ENCODE results near the gene FAM234A.

FAM234A gene

DNA sequence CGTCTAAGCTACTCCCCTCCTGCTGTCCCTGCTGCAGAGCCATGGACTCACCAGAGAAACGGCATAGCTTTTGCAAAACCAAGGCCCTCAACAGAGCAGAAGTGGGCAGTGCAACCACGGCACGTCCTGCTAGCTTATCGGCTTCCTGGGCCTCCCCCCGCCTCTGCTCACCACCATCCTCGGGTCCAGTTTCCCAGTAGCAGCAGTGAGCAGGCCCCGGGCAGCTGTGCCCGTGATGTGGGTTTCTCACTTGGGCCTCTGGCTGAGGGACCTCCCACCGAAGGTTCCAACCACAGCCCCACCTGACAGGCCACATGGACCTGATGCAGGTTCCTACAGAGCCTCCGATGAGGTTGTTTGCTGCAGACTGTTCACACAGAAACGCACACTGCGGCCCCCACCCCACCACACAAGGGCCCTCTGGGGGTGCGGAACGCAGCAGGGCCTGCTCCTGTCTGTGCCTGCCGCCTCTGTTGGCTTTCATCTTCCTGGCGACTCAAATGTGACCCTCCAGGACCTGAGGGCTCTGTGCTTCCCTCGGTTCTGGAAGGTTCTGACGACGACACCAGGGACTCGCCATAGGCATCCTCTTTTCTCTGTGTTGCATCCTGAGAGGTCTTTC, 73.2 kb downstream of the FAM234A start:
- TF ChIP-seq CTCF (IDR thresholded peaks at IDR 0.05; ENCODE audit: low read depth, low read length, missing control alignments) = no peak
- no peak for DNase-seq (ENCODE audit: low read depth)
- no peak overlapping the region for H3K4me3 ChIP-seq (ENCODE audit: low read depth, low read length)
- in situ Hi-C loops (cut with HindIII; ENCODE audit: low sequenced_read_pairs) = no loop called here

- no peak for TF ChIP-seq CTCF (IDR thresholded peaks at IDR 0.05; ENCODE audit: low read depth, low read length, missing control alignments)
- in situ Hi-C loops (cut with HindIII; ENCODE audit: low sequenced_read_pairs) = no loop called here
- H3K4me3 ChIP-seq (ENCODE audit: low read depth, low read length) = no peak overlapping the region
- DNase-seq (ENCODE audit: low read depth) = no peak
These were observed 74.9 kb downstream of the FAM234A start for GRCh38 chr16:309476-309875.

- DNase-seq (ENCODE audit: low read depth) = no peak
- in situ Hi-C loops (cut with HindIII; ENCODE audit: low sequenced_read_pairs) = no loop called here
- no peak for TF ChIP-seq CTCF (IDR thresholded peaks at IDR 0.05; ENCODE audit: low read depth, low read length, missing control alignments)
- no peak overlapping the region for H3K4me3 ChIP-seq (ENCODE audit: low read depth, low read length)
These were observed 77.1 kb downstream of the FAM234A start for GRCh38 chr16:311725-312124.

DNA sequence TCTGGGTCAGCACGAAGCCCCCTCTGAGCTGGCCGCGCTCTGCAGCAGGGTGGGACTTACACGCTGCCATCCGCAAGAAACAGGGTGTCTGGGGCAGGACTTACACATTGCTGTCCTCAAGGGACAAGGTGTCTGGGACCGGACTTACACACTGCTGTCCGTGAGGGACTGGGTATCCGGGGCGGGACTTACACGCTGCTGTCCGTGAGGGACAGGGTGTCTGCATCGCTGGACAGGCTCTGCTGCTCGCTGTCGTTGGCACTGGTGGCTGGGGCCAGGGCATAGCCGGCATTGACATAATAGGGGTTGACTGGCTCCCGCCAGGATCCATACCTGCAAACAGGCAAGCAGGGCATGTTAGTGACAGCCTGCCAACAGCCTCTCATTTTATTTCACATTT, 79.7 kb downstream of the FAM234A start:
- TF ChIP-seq CTCF (IDR thresholded peaks at IDR 0.05; ENCODE audit: low read depth, low read length, missing control alignments) = no peak
- no peak for DNase-seq (ENCODE audit: low read depth)
- H3K4me3 ChIP-seq (ENCODE audit: low read depth, low read length) = no peak overlapping the region
- in situ Hi-C loops (cut with HindIII; ENCODE audit: low sequenced_read_pairs) = no loop called here

DNA sequence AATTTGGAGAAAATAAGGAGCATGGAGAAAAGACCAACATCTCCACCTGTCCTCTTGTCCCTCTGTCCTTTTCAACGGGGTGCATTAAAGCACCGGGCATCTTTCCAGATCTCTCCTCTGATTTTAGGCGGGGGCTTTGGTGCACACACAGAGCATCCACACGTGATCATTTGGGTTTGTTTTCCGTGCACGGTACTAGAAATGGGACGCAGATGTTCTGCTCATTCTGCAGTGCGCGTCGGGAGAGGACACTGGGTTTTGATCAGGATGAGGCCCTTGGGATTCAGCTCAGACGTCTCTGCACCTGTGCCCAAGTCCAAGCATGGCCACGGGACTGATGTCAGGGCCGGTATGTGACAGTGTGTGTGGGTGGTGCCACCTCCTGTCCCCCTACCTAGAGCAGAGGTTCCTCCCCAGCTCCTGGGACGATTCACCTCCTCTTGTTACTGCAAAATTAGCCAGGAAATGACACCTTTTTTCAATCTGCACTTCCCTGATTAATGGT, 80.2 kb downstream of the FAM234A start:
- in situ Hi-C loops (cut with HindIII; ENCODE audit: low sequenced_read_pairs) = no loop called here
- DNase-seq (ENCODE audit: low read depth) = no peak
- no peak overlapping the region for H3K4me3 ChIP-seq (ENCODE audit: low read depth, low read length)
- no peak for TF ChIP-seq CTCF (IDR thresholded peaks at IDR 0.05; ENCODE audit: low read depth, low read length, missing control alignments)
